ENCODE measurements around the gene SLC4A1AP. TPM values are rescaled to one million over a fixed set of nuclear protein-coding genes. Genes with fewer than 3 reads are reported as not detected.
A peak's percentile ranks its signal among the peaks of the same experiment; 100 is the strongest.

SLC4A1AP gene
- total and polyA plus RNA-seq, 2 of the 13 experiments (the other 11 are each of a cell fraction or from before 2014, with no cell fraction given), result 15.3 to 44.6 TPM

- TF ChIP-seq RELA (CRISPR knock-in tag; IDR thresholded peaks at IDR 0.05) (peak; percentile 41; the same call in 1 of the 2 replicates), NR2F6 (IDR thresholded peaks at IDR 0.05) (0 out of 2 replicates have a peak, but pooled peaks have one; percentile 43), NR2F6 (CRISPR knock-in tag; IDR thresholded peaks at IDR 0.05) (no peak), ZNF124 (CRISPR knock-in tag; IDR thresholded peaks at IDR 0.05) (peak; percentile 87; the same call in 1 of the 2 replicates), MLX (CRISPR knock-in tag; IDR thresholded peaks at IDR 0.05) (peak; percentile 38; the same call in 1 of the 2 replicates), AGO2 (optimal IDR thresholded peaks at IDR 0.05; ENCODE audit: low read depth, low read length) (no peak), SNRNP70 (IDR thresholded peaks at IDR 0.05; ENCODE audit: low read depth, low read length) (no peak), SNAPC5 (CRISPR knock-in tag; IDR thresholded peaks at IDR 0.05; ENCODE audit: borderline replicate concordance) (0 out of 2 replicates have a peak, but pooled peaks have one; percentile 53), ZSCAN21 (CRISPR knock-in tag; IDR thresholded peaks at IDR 0.05; ENCODE audit: borderline replicate concordance) (no peak; the same call in none of the 2 replicates), MBNL3 (CRISPR knock-in tag; conservative IDR thresholded peaks at IDR 0.05) (no peak), SKI (IDR thresholded peaks at IDR 0.05; ENCODE audit: partially characterized antibody) (peak; percentile 81), ZNF619 (CRISPR knock-in tag; IDR thresholded peaks at IDR 0.05) (peak; percentile 84; the same call in 1 of the 2 replicates), ZSCAN22 (CRISPR knock-in tag; IDR thresholded peaks at IDR 0.05) (peak; percentile 64; the same call in 1 of the 2 replicates), RFX3 (CRISPR knock-in tag; IDR thresholded peaks at IDR 0.05) (no peak), ARHGAP35 (CRISPR knock-in tag; IDR thresholded peaks at IDR 0.05; ENCODE audit: borderline replicate concordance) (peak; percentile 42; the same call in 1 of the 2 replicates), ELF4 (CRISPR knock-in tag; IDR thresholded peaks at IDR 0.05; ENCODE audit: borderline replicate concordance) (peak; percentile 88; the same call in 1 of the 2 replicates), HOXA5 (CRISPR knock-in tag; IDR thresholded peaks at IDR 0.05) (peak; percentile 95), JUND (CRISPR knock-in tag; IDR thresholded peaks at IDR 0.05) (peak; percentile 75; the same call in 1 of the 2 replicates), HNRNPUL1 (IDR thresholded peaks at IDR 0.05; ENCODE audit: low read depth, low read length) (no peak), IRX3 (CRISPR knock-in tag; IDR thresholded peaks at IDR 0.05; ENCODE audit: borderline replicate concordance, low read depth) (peak; percentile 89), KDM6A (CRISPR knock-in tag; IDR thresholded peaks at IDR 0.05; ENCODE audit: low read depth) (no peak), KDM5A (IDR thresholded peaks at IDR 0.05; ENCODE audit: borderline replicate concordance, low read length) (peak; percentile 100), ZFP1 (CRISPR knock-in tag; IDR thresholded peaks at IDR 0.05) (peak; percentile 88; the same call in 1 of the 2 replicates)
- TF ChIP-seq, protein P1, sequence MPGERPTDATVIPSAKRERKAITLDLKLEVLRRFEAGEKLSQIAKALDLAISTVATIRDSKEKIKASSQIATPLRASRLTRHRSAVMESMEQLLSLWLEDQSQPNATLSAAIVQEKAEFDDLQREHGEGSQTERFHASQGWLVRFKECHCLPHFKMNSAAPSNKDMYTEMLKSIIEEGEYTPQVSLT (CRISPR knock-in tag; IDR thresholded peaks at IDR 0.05; ENCODE audit: borderline replicate concordance, low read depth), result no peak
- TF ChIP-seq, protein P2, sequence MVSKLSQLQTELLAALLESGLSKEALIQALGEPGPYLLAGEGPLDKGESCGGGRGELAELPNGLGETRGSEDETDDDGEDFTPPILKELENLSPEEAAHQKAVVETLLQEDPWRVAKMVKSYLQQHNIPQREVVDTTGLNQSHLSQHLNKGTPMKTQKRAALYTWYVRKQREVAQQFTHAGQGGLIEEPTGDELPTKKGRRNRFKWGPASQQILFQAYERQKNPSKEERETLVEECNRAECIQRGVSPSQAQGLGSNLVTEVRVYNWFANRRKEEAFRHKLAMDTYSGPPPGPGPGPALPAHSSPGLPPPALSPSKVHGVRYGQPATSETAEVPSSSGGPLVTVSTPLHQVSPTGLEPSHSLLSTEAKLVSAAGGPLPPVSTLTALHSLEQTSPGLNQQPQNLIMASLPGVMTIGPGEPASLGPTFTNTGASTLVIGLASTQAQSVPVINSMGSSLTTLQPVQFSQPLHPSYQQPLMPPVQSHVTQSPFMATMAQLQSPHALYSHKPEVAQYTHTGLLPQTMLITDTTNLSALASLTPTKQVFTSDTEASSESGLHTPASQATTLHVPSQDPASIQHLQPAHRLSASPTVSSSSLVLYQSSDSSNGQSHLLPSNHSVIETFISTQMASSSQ (IDR thresholded peaks at IDR 0.05; ENCODE audit: low read depth), result peak; percentile 58; the same call in 1 of the 2 replicates
- TF ChIP-seq, protein P2 (CRISPR knock-in tag; IDR thresholded peaks at IDR 0.05; ENCODE audit: borderline replicate concordance), result peak; percentile 66; the same call in 1 of the 2 replicates
Observed at GRCh38 chr2:27663285-27664153, at the start of gene SLC4A1AP, which contains the start of gene SUPT7L (continued).

All from HepG2 (cell line).